ENCODE data around the gene KCNK15. TPM values are rescaled to one million over a fixed set of nuclear protein-coding genes. Genes with fewer than 3 reads are reported as not detected.

The KCNK15 gene
- total RNA-seq, 6 experiments from 2014 or later, result 0.07 to 0.28 (median 0.21) TPM; not detected in 1

DNA sequence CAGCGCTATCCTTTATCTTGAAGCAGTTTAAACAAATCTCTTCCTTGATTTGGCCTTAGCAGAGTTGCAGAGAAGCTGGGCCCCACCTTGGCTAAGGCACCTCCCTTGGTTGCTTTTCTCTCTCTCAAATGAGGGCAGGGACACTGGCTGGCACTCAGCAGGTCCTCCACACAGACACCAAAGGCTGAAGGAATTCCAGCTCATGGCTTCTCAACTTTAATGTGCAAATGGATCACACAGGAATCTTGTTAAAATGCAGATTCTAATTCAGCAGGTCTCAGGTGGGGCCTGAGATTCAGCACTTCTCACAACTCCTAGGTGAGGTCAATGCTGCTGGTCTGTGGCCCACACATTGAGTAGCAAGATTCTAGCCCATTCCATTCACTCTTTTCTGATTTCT, 39.0 kb downstream of the KCNK15 start:
- H3K27me3 Mint-ChIP-seq (ENCODE audit: insufficient read depth), result peaks cover 5% of the 10 kb centered on the region
- no peak for DNase-seq
- no peak overlapping the region for H3K4me3 Mint-ChIP-seq
- H3K4me1 Mint-ChIP-seq (ENCODE audit: low read depth), result no peaks in the 10 kb centered on the region
- H3K9me3 Mint-ChIP-seq, result no peaks in the 10 kb centered on the region
- TF ChIP-seq, protein P1, sequence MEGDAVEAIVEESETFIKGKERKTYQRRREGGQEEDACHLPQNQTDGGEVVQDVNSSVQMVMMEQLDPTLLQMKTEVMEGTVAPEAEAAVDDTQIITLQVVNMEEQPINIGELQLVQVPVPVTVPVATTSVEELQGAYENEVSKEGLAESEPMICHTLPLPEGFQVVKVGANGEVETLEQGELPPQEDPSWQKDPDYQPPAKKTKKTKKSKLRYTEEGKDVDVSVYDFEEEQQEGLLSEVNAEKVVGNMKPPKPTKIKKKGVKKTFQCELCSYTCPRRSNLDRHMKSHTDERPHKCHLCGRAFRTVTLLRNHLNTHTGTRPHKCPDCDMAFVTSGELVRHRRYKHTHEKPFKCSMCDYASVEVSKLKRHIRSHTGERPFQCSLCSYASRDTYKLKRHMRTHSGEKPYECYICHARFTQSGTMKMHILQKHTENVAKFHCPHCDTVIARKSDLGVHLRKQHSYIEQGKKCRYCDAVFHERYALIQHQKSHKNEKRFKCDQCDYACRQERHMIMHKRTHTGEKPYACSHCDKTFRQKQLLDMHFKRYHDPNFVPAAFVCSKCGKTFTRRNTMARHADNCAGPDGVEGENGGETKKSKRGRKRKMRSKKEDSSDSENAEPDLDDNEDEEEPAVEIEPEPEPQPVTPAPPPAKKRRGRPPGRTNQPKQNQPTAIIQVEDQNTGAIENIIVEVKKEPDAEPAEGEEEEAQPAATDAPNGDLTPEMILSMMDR (IDR thresholded peaks at IDR 0.05), result no peak
- H3K27ac Mint-ChIP-seq, result no peak overlapping the region
- H3K36me3 Mint-ChIP-seq (ENCODE audit: low read depth), result no peaks in the 10 kb centered on the region

DNA sequence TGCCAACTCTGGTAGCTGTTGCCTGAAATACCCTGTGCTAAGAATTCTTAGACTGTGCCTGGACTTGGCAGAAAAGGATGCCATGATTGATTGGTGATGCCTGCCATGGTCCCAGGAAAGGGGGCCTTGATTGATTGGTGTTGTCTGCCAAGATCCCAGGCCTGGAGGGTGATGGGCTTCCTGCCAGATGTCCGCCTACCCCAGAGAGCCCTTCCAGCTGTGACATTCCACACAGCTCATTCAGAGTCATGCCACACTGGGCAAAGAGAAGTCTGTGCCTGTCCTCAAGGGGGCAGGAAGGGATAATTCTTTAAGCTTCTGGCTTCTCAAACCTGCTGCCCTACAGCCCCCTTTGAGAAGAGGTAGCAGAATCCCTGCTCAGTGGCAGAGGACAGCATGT, 40.1 kb downstream of the KCNK15 start:
- no peaks in the 10 kb centered on the region for H3K4me1 Mint-ChIP-seq (ENCODE audit: low read depth)
- H3K27ac Mint-ChIP-seq, result no peak overlapping the region
- no peak overlapping the region for H3K4me3 Mint-ChIP-seq
- peak; percentile 12 for DNase-seq
- no peaks in the 10 kb centered on the region for H3K36me3 Mint-ChIP-seq (ENCODE audit: low read depth)
- TF ChIP-seq, protein P1 (IDR thresholded peaks at IDR 0.05), result no peak; the same call in 1 of the 2 replicates
- H3K9me3 Mint-ChIP-seq, result no peaks in the 10 kb centered on the region
- H3K27me3 Mint-ChIP-seq (ENCODE audit: insufficient read depth), result peaks cover 11% of the 10 kb centered on the region

DNA sequence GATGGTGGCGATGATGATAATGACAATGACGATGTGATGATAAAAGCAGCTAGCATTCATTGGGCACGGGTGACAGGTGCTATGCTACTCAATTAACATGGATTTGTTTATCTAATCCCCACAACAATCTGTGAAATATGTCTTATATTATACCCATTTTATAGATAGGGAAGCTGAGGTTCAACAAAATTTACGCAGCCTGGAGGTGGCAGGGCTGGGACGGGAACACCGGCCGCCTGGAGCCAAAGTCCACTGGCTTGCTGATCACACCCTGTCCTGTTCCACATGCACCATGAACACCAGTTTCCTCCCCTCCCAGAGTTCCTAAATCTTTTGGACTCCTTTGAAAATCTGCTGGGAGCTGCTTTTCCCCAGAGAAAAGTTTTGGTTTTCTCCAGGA, 41.6 kb downstream of the KCNK15 start:
- TF ChIP-seq, protein P1 (IDR thresholded peaks at IDR 0.05), result no peak
- Mint-ChIP-seq H3K4me1 (ENCODE audit: low read depth) (no peaks in the 10 kb centered on the region), H3K9me3 (no peaks in the 10 kb centered on the region), H3K27ac (no peak overlapping the region), H3K36me3 (ENCODE audit: low read depth) (no peaks in the 10 kb centered on the region), H3K4me3 (no peak overlapping the region), H3K27me3 (ENCODE audit: insufficient read depth) (peaks cover 14% of the 10 kb centered on the region)
- no peak for DNase-seq

DNA sequence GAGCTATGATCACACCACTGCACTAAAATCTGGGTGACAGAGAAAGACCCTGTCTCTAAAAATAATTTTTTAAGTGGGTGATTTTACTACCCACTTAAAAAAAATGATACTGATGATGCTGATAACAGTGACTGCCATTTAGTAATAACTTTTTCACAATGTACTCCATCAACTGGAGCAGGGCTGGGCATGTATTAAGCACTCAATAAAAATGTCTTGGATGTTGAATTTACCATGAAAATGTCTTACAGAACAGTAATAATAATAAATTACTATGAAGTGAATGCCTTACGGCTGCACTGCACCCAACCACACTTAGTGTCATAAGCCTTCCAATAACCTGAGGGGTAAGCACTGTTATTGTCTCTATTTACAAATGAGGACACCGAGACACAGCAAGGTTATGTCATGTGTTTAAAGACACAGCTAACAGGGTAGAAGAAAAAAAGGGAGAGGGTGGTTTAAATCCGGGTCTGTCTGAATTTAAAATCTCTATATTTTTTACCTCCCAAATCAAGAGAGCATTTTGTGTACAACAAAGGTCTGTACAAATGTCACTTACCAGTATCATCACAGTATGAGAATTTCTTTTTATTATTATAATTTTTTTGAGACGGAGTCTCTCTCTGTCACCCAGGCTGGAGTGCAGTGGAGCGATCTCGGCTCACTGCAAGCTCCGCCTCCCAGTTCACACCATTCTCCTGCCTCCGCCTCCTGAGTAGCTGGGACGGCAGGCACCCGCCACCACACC, 43.2 kb downstream of the KCNK15 start:
- no peaks in the 10 kb centered on the region for H3K4me1 Mint-ChIP-seq (ENCODE audit: low read depth)
- H3K9me3 Mint-ChIP-seq, result no peaks in the 10 kb centered on the region
- no peak overlapping the region for H3K27ac Mint-ChIP-seq
- no peak overlapping the region for H3K4me3 Mint-ChIP-seq
- no peak for DNase-seq
- peaks cover 22% of the 10 kb centered on the region for H3K27me3 Mint-ChIP-seq (ENCODE audit: insufficient read depth)
- TF ChIP-seq, protein P1 (IDR thresholded peaks at IDR 0.05), result no peak
- no peaks in the 10 kb centered on the region for H3K36me3 Mint-ChIP-seq (ENCODE audit: low read depth)

DNA sequence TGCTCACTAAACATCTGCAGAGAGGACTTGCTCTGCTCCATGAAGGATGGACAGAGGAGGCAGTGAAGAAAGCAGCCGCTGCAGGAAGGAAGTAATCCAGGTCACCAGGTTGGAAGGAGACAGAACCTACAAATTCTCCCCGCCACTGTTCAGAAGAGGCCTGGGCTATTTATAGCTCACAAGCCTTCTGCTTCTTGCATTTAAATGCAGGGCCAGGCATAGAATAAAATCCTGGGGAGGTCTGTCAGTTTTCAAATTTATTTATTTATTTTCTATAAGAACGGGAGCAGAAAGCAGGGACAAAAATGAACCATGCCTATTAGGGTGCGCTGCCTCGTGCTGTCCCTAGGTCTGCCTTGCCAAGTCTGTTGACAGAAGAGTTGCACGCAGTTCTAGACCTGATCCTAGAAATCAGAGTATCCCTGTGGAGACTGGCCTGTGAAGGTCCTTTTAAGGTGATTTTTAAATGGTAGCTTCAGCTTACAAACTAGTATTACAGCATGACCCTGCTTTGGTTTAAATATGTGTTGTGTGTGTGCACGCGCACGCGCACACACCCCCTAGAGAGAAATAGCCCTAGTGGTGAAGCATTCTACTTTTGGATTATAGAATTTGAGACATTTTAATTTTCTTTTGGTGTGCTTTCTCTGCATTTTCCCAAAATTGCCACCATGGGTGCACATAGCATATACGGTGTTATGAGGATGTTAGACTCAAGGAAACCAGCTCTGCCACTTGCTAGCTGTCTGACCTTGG, 45.2 kb downstream of the KCNK15 start:
- Mint-ChIP-seq H3K4me3 (no peak overlapping the region), H3K27ac (no peak overlapping the region), H3K27me3 (ENCODE audit: insufficient read depth) (peaks cover 34% of the 10 kb centered on the region), H3K9me3 (no peaks in the 10 kb centered on the region), H3K4me1 (ENCODE audit: low read depth) (no peaks in the 10 kb centered on the region), H3K36me3 (ENCODE audit: low read depth) (no peaks in the 10 kb centered on the region)
- TF ChIP-seq, protein P1 (IDR thresholded peaks at IDR 0.05), result peak; percentile 30; the same call in 1 of the 2 replicates
- no peak for DNase-seq

Measured in HFFc6 (cell line).